IMR-90 (cell line): ENCODE data around the gene CDS2. TPM values are rescaled to one million over a fixed set of nuclear protein-coding genes. Genes with fewer than 3 reads are reported as not detected.

ENCODE experiments used
- ATAC-seq: fragments of 200-7000 bp; cut with Tn5 transposase; 2 replicates; pipeline ENCODE4 v1.9.1; 2020; ENCODE audit warnings: low read depth, mild to moderate bottlenecking, moderate library complexity
- BruUV-seq: library from RNA; stranded (reverse); fragments of 400-500 nt; replicated peaks from 2 replicates; lab custom pipeline; 2021; lab: Mats Ljungman, UMichigan
- CTCF ChIA-PET: fragments of 300-600 bp; formaldehyde crosslinking; extraction: SDS; loops from one replicate; lab custom pipeline; 2021; ENCODE audit warnings: antibody characterized with exemption; lab: Yijun Ruan, JAX
- POLR2A ChIA-PET: fragments of 300-600 bp; sonication (Branson Sonifier 250); formaldehyde crosslinking; loops from one replicate; lab custom pipeline; 2022; ENCODE audit warnings: antibody characterized with exemption; ENCODE audit not compliant: unreplicated experiment; lab: Charles Lee
- DNase-seq: peaks from one replicate; pipeline ENCODE4 v3.0.0; 2013
- H2AFZ ChIP-seq: replicated peaks from 2 replicates; pipeline ENCODE3; 2013; ENCODE audit warnings: low read length, mild to moderate bottlenecking; ENCODE audit not compliant: poor library complexity
- H2AK5ac ChIP-seq: 2 replicates; pipeline ENCODE4 v1.6.1; 2013; ENCODE audit warnings: low read depth, low read length, inconsistent platforms
- H2AK9ac ChIP-seq: replicated peaks from 2 replicates; pipeline ENCODE3; 2013; ENCODE audit warnings: mild to moderate bottlenecking, low read depth, low read length, moderate library complexity; ENCODE audit not compliant: poor library complexity
- H2BK120ac ChIP-seq: 2 replicates; pipeline ENCODE4 v1.6.1; 2013; ENCODE audit warnings: low read depth, low read length, inconsistent platforms
- H2BK15ac ChIP-seq: 3 replicates; pipeline ENCODE4 v1.6.1; 2013; ENCODE audit warnings: low read depth, low read length, inconsistent platforms
- H2BK20ac ChIP-seq: 2 replicates; pipeline ENCODE4 v1.6.1; 2013; ENCODE audit warnings: low read depth, mild to moderate bottlenecking, inconsistent platforms, low read length, moderate library complexity
- H2BK5ac ChIP-seq: 2 replicates; pipeline ENCODE4 v1.6.1; 2013; ENCODE audit warnings: mild to moderate bottlenecking, low read depth, low read length, inconsistent platforms; ENCODE audit not compliant: poor library complexity, severe bottlenecking
- H3K14ac ChIP-seq: replicated peaks from 2 replicates; pipeline ENCODE4 v1.6.1; 2013; ENCODE audit warnings: low read depth, low read length, inconsistent platforms
- H3K18ac ChIP-seq: 2 replicates; pipeline ENCODE4 v1.6.1; 2013; ENCODE audit warnings: low read depth, low read length, control low read depth
- H3K23ac ChIP-seq: 2 replicates; pipeline ENCODE4 v1.6.1; 2013; ENCODE audit warnings: low read depth, low read length, inconsistent platforms
- H3K27ac ChIP-seq: 2 replicates; pipeline ENCODE4 v1.5.1; 2013; ENCODE audit warnings: mild to moderate bottlenecking, control low read depth, low read length; ENCODE audit not compliant: insufficient read depth
- H3K27me3 ChIP-seq: 2 replicates; pipeline ENCODE4 v1.6.1; 2013; ENCODE audit warnings: low read length; ENCODE audit not compliant: control insufficient read depth, insufficient read depth
- H3K36me3 ChIP-seq: 2 replicates; pipeline ENCODE4 v1.6.1; 2013; ENCODE audit warnings: low read length, mixed read lengths; ENCODE audit not compliant: control insufficient read depth, insufficient read depth
- H3K4ac ChIP-seq: 2 replicates; pipeline ENCODE4 v1.6.1; 2013; ENCODE audit warnings: low read depth, low read length, inconsistent platforms
- H3K4me1 ChIP-seq: 2 replicates; pipeline ENCODE4 v1.6.1; 2013; ENCODE audit warnings: low read length, mixed read lengths; ENCODE audit not compliant: control insufficient read depth, insufficient read depth
- H3K4me2 ChIP-seq: 2 replicates; pipeline ENCODE4 v1.6.1; 2013; ENCODE audit warnings: low read depth, mild to moderate bottlenecking, control low read depth, low read length, moderate library complexity
- H3K4me3 ChIP-seq: 2 replicates; pipeline ENCODE4 v1.5.1; 2013; ENCODE audit warnings: low read depth, mild to moderate bottlenecking, control low read depth, low read length, moderate library complexity; ENCODE audit not compliant: insufficient read depth
- H3K56ac ChIP-seq: 2 replicates; pipeline ENCODE4 v1.6.1; 2013; ENCODE audit warnings: low read length, inconsistent platforms; ENCODE audit not compliant: insufficient read depth; ENCODE audit errors: extremely low read depth
- H3K79me1 ChIP-seq, 2 experiments: 2 replicates each; pipeline ENCODE4 v1.6.1; 2013; ENCODE audit warnings: low read length in 2 of 2, inconsistent platforms in 1 of 2, low read depth in 1 of 2
- H3K9ac ChIP-seq: 2 replicates; pipeline ENCODE4 v1.6.1; 2013; ENCODE audit warnings: low read depth, low read length, control low read depth
- H3K9me1 ChIP-seq: 2 replicates; pipeline ENCODE4 v1.6.1; 2013; ENCODE audit warnings: low read length, inconsistent platforms; ENCODE audit not compliant: insufficient read depth
- H3K9me3 ChIP-seq: 2 replicates; pipeline ENCODE4 v1.6.1; 2013; ENCODE audit warnings: low read length; ENCODE audit not compliant: control insufficient read depth, insufficient read depth
- H4K20me1 ChIP-seq: 2 replicates; pipeline ENCODE4 v1.6.1; 2013; ENCODE audit warnings: low read length, inconsistent platforms; ENCODE audit not compliant: insufficient read depth
- H4K5ac ChIP-seq: 2 replicates; pipeline ENCODE4 v1.6.1; 2013; ENCODE audit warnings: mild to moderate bottlenecking, low read depth, low read length, control low read depth
- H4K8ac ChIP-seq, 2 experiments: 2 replicates each; pipeline ENCODE4 v1.6.1; 2013; ENCODE audit warnings: low read depth in 2 of 2, low read length in 2 of 2, control low read depth in 1 of 2, inconsistent platforms in 1 of 2
- H4K91ac ChIP-seq: 2 replicates; pipeline ENCODE4 v1.6.1; 2013; ENCODE audit warnings: low read depth, low read length, inconsistent platforms; ENCODE audit not compliant: insufficient read depth
- BHLHE40 ChIP-seq: fragments of 150-350 bp; IDR thresholded peaks from 2 replicates; pipeline ENCODE4 v1.6.1; 2016; ENCODE audit warnings: mild to moderate bottlenecking, low read depth, low read length
- CEBPB ChIP-seq: IDR thresholded peaks from 2 replicates; pipeline ENCODE4 v1.6.1; 2012; ENCODE audit warnings: low read depth, low read length, improper control_type of control experiment
- RCOR1 ChIP-seq: IDR thresholded peaks from 2 replicates; pipeline ENCODE4 v1.6.1; 2012; ENCODE audit warnings: mild to moderate bottlenecking, low read length, improper control_type of control experiment; ENCODE audit not compliant: insufficient replicate concordance
- WGBS, 2 experiments: methylation state at CpG; one replicate each; pipeline versions ENCODE4 v1.1.5 to v1.1.7; 2013; ENCODE audit warnings: missing lambda C conversion rate in 2 of 2; ENCODE audit not compliant: insufficient read length in 1 of 2; ENCODE audit errors: extremely low coverage in 2 of 2; 5-methylcytosine and 5-hydroxymethylcytosine counted together
- dilution Hi-C: fragments of 300-500 bp; cut with HindIII; formaldehyde crosslinking; loops from one replicate; pipeline ENCODE4 v1.14.3; 2018; ENCODE audit warnings: low sequenced_read_pairs; ENCODE audit not compliant: unreplicated experiment
- in situ Hi-C: fragments of 300-500 bp; cut with MboI; formaldehyde crosslinking; loops from 3 replicates; pipeline ENCODE4 v1.14.3; 2019; ENCODE audit warnings: low sequenced_read_pairs, inconsistent platforms, mixed read lengths
- intact Hi-C: fragments of 100-400 bp; cut with micrococcal nuclease; formaldehyde crosslinking; loops from 2 replicates; pipeline ENCODE4 v1.10.0; 2022
- polyA plus RNA-seq, 3 experiments: library from polyadenylated mRNA; depleted of rRNA; stranded (reverse); fragments of >200 nt; gene quantifications; 2 replicates each; pipeline ENCODE4 v1.2.3, GENCODE V29; 2012; ENCODE audit warnings: low replicate concordance in 1 of 3
- total RNA-seq: library from RNA; depleted of rRNA; stranded (reverse); fragments of >200 nt; gene quantifications from 2 replicates; pipeline ENCODE4 v1.2.3, GENCODE V29; 2012

The CDS2 gene
- total and polyA plus RNA-seq, 2 of the 4 experiments (the other 2 are of a cell fraction), result 17.0 to 47.1 TPM

DNA sequence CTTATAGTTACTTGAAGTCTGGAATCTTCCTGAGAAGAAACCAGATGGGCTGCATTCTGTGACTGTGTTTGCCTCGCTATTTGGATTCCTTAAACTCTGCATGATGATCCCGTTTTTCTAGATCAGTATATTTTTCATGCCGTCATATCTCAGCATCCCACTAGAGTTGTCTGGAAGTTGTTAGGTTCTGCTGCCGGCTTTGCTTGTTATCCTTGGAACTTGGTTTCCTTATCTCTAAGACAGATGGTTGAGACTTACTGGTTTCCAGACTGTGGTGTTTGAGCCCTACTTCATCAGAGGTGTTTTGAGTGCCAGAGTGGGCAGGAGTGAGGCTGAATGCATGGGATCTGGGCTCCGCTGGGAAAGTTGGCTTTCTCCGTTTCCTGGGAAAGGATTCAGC is 50.3 kb downstream of the CDS2 start:
- Histone ChIP-seq H3K9me1 (peaks cover 13% of the 10 kb centered on the region; the same call in 1 of the 2 replicates), H3K4me2 (no peak overlapping the region), H3K18ac (no peak overlapping the region), H3K4me3 (no peak overlapping the region), H3K27me3 (no peaks in the 10 kb centered on the region), H2BK5ac (no peak overlapping the region), H3K79me1 (peaks cover 15 to 56% of the 10 kb centered on the region in 2 experiments), H2BK120ac (no peak overlapping the region), H2BK20ac (no peak overlapping the region), H3K14ac (no peak overlapping the region), H3K27ac (no peak overlapping the region), H3K36me3 (peaks cover 23% of the 10 kb centered on the region), H3K4ac (no peak overlapping the region), H3K9me3 (no peaks in the 10 kb centered on the region), H2AK9ac (no peak overlapping the region), H4K8ac (no peak overlapping the region), H2AK5ac (no peak overlapping the region), H2AFZ (no peak overlapping the region), H3K56ac (no peak overlapping the region), H3K9ac (no peak overlapping the region), H4K5ac (no peak overlapping the region), H3K23ac (no peak overlapping the region), H3K4me1 (peaks cover 5% of the 10 kb centered on the region), H4K91ac (no peak overlapping the region), H4K20me1 (peaks cover 15% of the 10 kb centered on the region; the same call in 1 of the 2 replicates), H2BK15ac (no peak overlapping the region)
- no peak for DNase-seq
- ChIA-PET POLR2A (no interaction called here), CTCF (no interaction called here)
- TF ChIP-seq BHLHE40 (no peak), CEBPB (no peak), RCOR1 (no peak)
- intact Hi-C loops, result no loop called here
- 60% methylated on average over 1 of the region's 6 CpGs; no CpG with 5 or more reads in 1 of the 2 experiments for WGBS, 2 experiments
- dilution Hi-C loops, result no loop called here
- BruUV-seq, result no TSS peak
- in situ Hi-C loops, result no loop called here
- no peak for ATAC-seq
